GM12878 (cell line): ENCODE results near the gene SEMA4A. TPM values are rescaled to one million over a fixed set of nuclear protein-coding genes. Genes with fewer than 3 reads are reported as not detected.

Experiments
- ATAC-seq: fragments of 200-7000 bp; cut with Tn5 transposase; 3 replicates; pipeline ENCODE4 v1.9.1; 2020; ENCODE audit warnings: mild to moderate bottlenecking, moderate library complexity
- BruUV-seq: library from RNA; stranded (reverse); fragments of 400-500 nt; replicated peaks from 2 replicates; lab custom pipeline; 2021; lab: Mats Ljungman, UMichigan
- CTCF ChIA-PET: fragments of 300-600 bp; sonication (Branson Sonifier 250); formaldehyde crosslinking; extraction: SDS; loops from one replicate; lab custom pipeline; 2021; ENCODE audit warnings: inconsistent platforms; lab: Yijun Ruan, JAX
- POLR2A ChIA-PET: fragments of 350-600 bp; formaldehyde crosslinking; extraction: SDS; loops from one replicate; lab custom pipeline; 2021; ENCODE audit warnings: inconsistent platforms; lab: Charles Lee
- RAD21 ChIA-PET: fragments of 300-600 bp; sonication (Branson Sonifier 250); formaldehyde crosslinking; loops from one replicate; lab custom pipeline; 2023; ENCODE audit warnings: antibody characterized with exemption; ENCODE audit not compliant: unreplicated experiment; lab: Charles Lee
- SMC1A ChIA-PET: fragments of 300-600 bp; sonication (Branson Sonifier 250); formaldehyde crosslinking; loops from one replicate; lab custom pipeline; 2023; ENCODE audit not compliant: unreplicated experiment, uncharacterized antibody; lab: Charles Lee
- DNase-seq: peaks from one replicate; pipeline ENCODE4 v3.0.0-alpha.2; 2011; ENCODE audit warnings: low read depth, low spot score
- FAIRE-seq: peaks from 3 replicates; lab custom pipeline; 2011; peaks lifted over from hg19 to GRCh38; lab: Jason Lieb, UNC
- H2AFZ ChIP-seq: 2 replicates; pipeline ENCODE4 v1.6.0; 2011; ENCODE audit warnings: low read depth, low read length, control low read depth; ENCODE audit not compliant: control insufficient read depth
- H3K27ac ChIP-seq: 2 replicates; pipeline ENCODE4 v1.5.1; 2011; ENCODE audit warnings: control low read depth; ENCODE audit not compliant: control insufficient read depth, insufficient read depth
- H3K27me3 ChIP-seq, 2 experiments: replicated peaks in 1 of 2; 2 replicates each; pipeline versions ENCODE4 v1.6.0 to v1.6.1; 2011; ENCODE audit warnings: low read length in 1 of 2; ENCODE audit not compliant: control insufficient read depth in 2 of 2, insufficient read depth in 2 of 2
- H3K36me3 ChIP-seq, 2 experiments: 2 replicates each; pipeline ENCODE4 v1.5.1; 2011; ENCODE audit warnings: low read length in 1 of 2; ENCODE audit not compliant: control insufficient read depth in 2 of 2, insufficient read depth in 2 of 2
- H3K4me1 ChIP-seq: 2 replicates; pipeline ENCODE4 v1.6.1; 2011; ENCODE audit warnings: mild to moderate bottlenecking, low read length, moderate library complexity, mixed read lengths; ENCODE audit not compliant: control insufficient read depth, insufficient read depth
- H3K4me2 ChIP-seq: 2 replicates; pipeline ENCODE4 v1.6.0; 2011; ENCODE audit warnings: control low read depth; ENCODE audit not compliant: control insufficient read depth, insufficient read depth
- H3K4me3 ChIP-seq: fragments of 200-600 bp; sonication (generic); 2 replicates; pipeline ENCODE4 v1.5.1; 2016
- H3K79me2 ChIP-seq: 2 replicates; pipeline ENCODE4 v1.6.0; 2011; ENCODE audit warnings: low read length; ENCODE audit not compliant: control insufficient read depth, insufficient read depth
- H3K9ac ChIP-seq: 2 replicates; pipeline ENCODE4 v1.8.0; 2011; ENCODE audit warnings: low read length, control low read depth, mixed read lengths; ENCODE audit not compliant: control insufficient read depth, insufficient read depth
- H3K9me3 ChIP-seq: replicated peaks from 3 replicates; pipeline ENCODE4 v1.5.1; 2011; ENCODE audit warnings: mild to moderate bottlenecking, low read length; ENCODE audit not compliant: control insufficient read depth, insufficient read depth
- H4K20me1 ChIP-seq: 2 replicates; pipeline ENCODE4 v1.6.0; 2011; ENCODE audit not compliant: control insufficient read depth, insufficient read depth
- CBFB ChIP-seq: IDR thresholded peaks from 2 replicates; pipeline ENCODE4 v1.6.1; 2016; ENCODE audit warnings: antibody characterized with exemption, low read depth
- CREB1 ChIP-seq: IDR thresholded peaks from 2 replicates; pipeline ENCODE4 v1.6.1; 2012; ENCODE audit warnings: low read depth, mild to moderate bottlenecking, inconsistent platforms
- EED ChIP-seq: sonication (generic); IDR thresholded peaks from 2 replicates; pipeline ENCODE4 v1.6.1; 2016; ENCODE audit warnings: antibody characterized with exemption, low read depth
- HCFC1 ChIP-seq: fragments of 150-350 bp; IDR thresholded peaks from 2 replicates; pipeline ENCODE4 v1.6.1; 2014; ENCODE audit warnings: low read length
- HDAC6 ChIP-seq: fragments of 200-600 bp; sonication (generic); IDR thresholded peaks from one replicate; pipeline ENCODE4 v1.8.0; 2017; ENCODE audit warnings: antibody characterized with exemption; ENCODE audit not compliant: unreplicated experiment
- NFIC ChIP-seq: IDR thresholded peaks from 2 replicates; pipeline ENCODE4 v1.6.1; 2012; ENCODE audit warnings: low read depth, mild to moderate bottlenecking, inconsistent platforms, low read length, moderate library complexity
- NR2F1 ChIP-seq: fragments of 450-650 bp; conservative IDR thresholded peaks from 2 replicates; pipeline ENCODE4 v1.6.1; 2017; ENCODE audit warnings: mild to moderate bottlenecking
- ZNF217 ChIP-seq: fragments of 450-650 bp; IDR thresholded peaks from 2 replicates; pipeline ENCODE4 v1.6.1; 2017; ENCODE audit warnings: antibody characterized with exemption, mild to moderate bottlenecking
- WGBS: methylation state at CpG from one replicate; pipeline ENCODE4 v1.1.6; 2016; ENCODE audit warnings: low lambda C conversion rate; ENCODE audit not compliant: insufficient replicate concordance, insufficient coverage; ENCODE audit errors: missing lambda C conversion rate; 5-methylcytosine and 5-hydroxymethylcytosine counted together
- in situ Hi-C: fragments of 300-500 bp; cut with MboI; formaldehyde crosslinking; loops from 9 replicates; pipeline ENCODE4 v1.14.3; 2018; ENCODE audit warnings: mixed read lengths
- intact Hi-C: fragments of 100-400 bp; cut with micrococcal nuclease; formaldehyde crosslinking; loops from one replicate; pipeline ENCODE4 v1.14.2; 2022; ENCODE audit not compliant: unreplicated experiment
- polyA plus RNA-seq, 11 experiments: library from polyadenylated mRNA; depleted of rRNA in 4 of 11; unstranded in 6 of 11; stranded (reverse) in 5 of 11; fragments of >200 nt; fragmentation: Nextera tagmentation in 4 of 11; fragmentation: Illumina TruSeq in 1 of 11; extraction: Ambion mirVana in 4 of 11; extraction: Trizol in 1 of 11; gene quantifications; 1 replicate in 1 of 11; 2 replicates in 10 of 11; pipeline versions ENCODE4 v1.2.1 to v1.2.3, GENCODE V29; 2011 to 2016; ENCODE audit warnings: inconsistent platforms in 2 of 11, missing spikeins in 2 of 11, low read depth in 1 of 11
- total RNA-seq, 4 experiments: library from RNA; depleted of rRNA in 3 of 4; stranded (reverse); fragments of >200 nt in 3 of 4; fragmentation: Illumina TruSeq in 1 of 4; extraction: Trizol in 1 of 4; gene quantifications; 2 replicates each; pipeline versions ENCODE4 v1.2.1 to v1.2.3, GENCODE V29; 2013 to 2021

Gene SEMA4A
- total and polyA plus RNA-seq, 10 of the 15 experiments (the other 5 are each of a cell fraction or from before 2014, with no cell fraction given) = 2.6 to 64.2 (median 32.8) TPM

DNA sequence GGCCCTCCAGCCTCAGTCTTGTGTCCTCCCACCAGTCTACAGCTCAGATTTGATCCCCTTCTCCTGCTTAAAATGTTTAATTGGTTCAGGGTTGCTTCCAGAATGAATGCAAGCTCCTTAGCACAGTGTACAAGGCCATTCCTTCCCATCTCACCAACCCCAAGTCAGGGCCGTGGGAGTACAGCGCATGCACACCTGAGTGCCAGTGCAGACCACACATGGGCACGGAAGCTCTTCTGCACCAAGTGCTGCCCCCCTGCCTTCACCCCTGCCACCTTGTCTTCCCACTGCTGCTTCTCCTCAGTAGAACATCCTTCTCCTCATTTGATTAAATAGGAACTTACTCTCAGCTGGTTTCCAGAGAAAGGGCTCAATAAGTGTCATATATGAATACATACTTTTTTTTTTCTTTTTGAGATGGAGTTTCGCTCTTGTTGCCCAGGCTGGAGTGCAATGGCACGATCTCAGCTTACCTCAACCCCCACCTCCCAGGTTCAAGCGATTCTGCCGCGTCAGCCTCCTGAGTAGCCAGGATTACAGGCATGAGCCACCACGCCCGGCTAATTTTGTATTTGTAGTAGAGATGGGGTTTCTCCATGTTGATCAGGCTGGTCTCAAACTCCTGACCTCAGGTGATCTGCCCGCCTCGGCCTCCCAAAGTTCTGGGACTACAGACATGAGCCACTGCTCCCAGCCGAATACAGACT lies 68.8 kb downstream of the SEMA4A start:
- no peak for TF ChIP-seq HCFC1
- TF ChIP-seq CREB1 = no peak
- TF ChIP-seq HDAC6 = no peak
- no peak for TF ChIP-seq ZNF217
- TF ChIP-seq NFIC = no peak
- TF ChIP-seq NR2F1 = no peak
- TF ChIP-seq CBFB = no peak
- no peak for TF ChIP-seq EED
- POLR2A ChIA-PET = interaction anchor here (0.9 to 2.1 kb wide), 3 partner anchors 9 to 122 kb away, joined by 3 to 6 read pairs (median 4); partner anchors contain the start of gene PMF1
- Histone ChIP-seq H3K9ac (no peak overlapping the region), H3K4me1 (peaks cover 31% of the 10 kb centered on the region), H2AFZ (no peak overlapping the region), H3K4me3 (no peak overlapping the region), H3K36me3 (peaks cover 2 to 6% of the 10 kb centered on the region in 2 experiments; a peak in 3 of 4 replicates), H4K20me1 (no peaks in the 10 kb centered on the region), H3K4me2 (no peak overlapping the region), H3K27me3 (no peaks in the 10 kb centered on the region), H3K27ac (no peak overlapping the region), H3K9me3 (no peaks in the 10 kb centered on the region), H3K79me2 (peaks cover 13% of the 10 kb centered on the region)
- RAD21 ChIA-PET = interaction anchor here (0.9 to 10.0 kb wide), 3 partner anchors 25 to 224 kb away, joined by 3 to 361 read pairs (median 3); partner anchors contain the start of gene SEMA4A
- ATAC-seq = no peak
- WGBS = 96% methylated on average over 13 of the region's 13 CpGs
- no peak for FAIRE-seq
- BruUV-seq = no TSS peak
- no peak for DNase-seq
- in situ Hi-C loops (loop anchor here (5.0 kb wide), 2 partner anchors 75 to 130 kb away; no protein-coding TSS in a partner anchor), intact Hi-C loops (no loop called here)
- CTCF ChIA-PET = interaction anchor here (4.8 to 14.2 kb wide), 2 partner anchors 9 to 74 kb away, joined by 45 to 502 read pairs; partner anchors contain the start of genes PMF1 and SEMA4A
- SMC1A ChIA-PET = interaction anchor here (0.7 to 14.3 kb wide), 3 partner anchors 71 to 129 kb away, joined by 3 to 411 read pairs (median 3); partner anchors contain the start of gene SEMA4A
